ENCODE measurements around the gene TEX55.
A peak's percentile ranks its signal among the peaks of the same experiment; 100 is the strongest.
"Not testable (repeated sequence)": the region's sequence is repeated elsewhere in the genome, so short reads cannot be mapped to it uniquely, and the experiment has no call there.

The TEX55 gene
- 0 reads per million in 2 donors for total RNA-seq

DNA sequence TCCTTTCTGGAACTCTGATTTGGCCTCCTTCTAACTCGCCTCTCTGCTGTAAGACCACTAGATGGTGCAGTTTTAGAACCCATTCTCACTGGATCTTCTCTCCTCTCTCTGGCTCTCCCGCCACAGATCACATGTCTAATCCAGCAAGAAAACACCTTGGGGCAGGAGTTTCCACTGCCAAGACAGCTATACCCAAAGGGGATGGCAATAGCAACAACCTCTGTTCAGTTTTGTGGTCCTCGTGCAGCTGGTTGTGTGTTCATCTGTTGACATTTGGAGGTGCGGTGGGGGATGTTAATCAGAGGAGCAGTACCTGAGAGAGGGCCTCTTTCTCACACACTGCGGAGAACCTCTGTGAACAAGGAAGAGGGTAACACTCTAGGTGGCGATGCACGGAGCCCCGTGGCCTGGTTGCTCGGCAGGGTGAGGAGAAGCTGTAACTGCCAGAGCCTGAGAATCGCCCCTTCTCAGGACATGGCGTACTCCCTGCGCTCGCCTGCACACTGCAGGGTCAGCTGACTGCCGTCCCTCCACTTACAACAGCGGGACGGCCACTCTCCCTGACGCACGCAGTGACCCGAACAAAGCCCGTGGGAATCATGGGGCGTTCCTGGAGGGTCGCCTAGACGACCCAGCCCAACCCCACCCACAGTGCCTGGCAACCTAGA is at the start of gene TEX55:
Gene TEX55, plus strand, starts transcription at position 666 of the 668 bp plus-strand sequence. CDS start 25 bp downstream, outside the sequence.
- peak in 1 of 5 experiments; percentile 21 for DNase-seq

DNA sequence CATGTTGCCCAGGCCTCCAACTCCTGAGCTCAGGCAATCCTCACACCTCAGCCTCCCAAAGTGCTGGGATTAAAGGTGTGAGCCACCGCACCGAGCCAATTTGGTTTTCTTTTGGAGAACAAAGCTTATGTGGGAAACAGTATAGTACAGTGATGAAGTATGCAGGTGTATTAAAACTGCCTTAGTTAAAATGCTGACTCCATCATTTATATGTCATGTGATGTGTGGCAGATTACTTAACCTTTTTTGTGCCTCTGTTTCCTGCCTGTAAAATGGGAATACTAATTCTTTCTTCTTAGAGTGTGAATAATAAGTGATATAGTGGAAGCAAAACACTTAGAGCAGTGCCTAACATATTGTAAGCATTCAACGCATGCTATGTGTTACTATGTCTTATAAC is 48.0 kb upstream of the TEX55 start:
- DNase-seq, result no peak

DNA sequence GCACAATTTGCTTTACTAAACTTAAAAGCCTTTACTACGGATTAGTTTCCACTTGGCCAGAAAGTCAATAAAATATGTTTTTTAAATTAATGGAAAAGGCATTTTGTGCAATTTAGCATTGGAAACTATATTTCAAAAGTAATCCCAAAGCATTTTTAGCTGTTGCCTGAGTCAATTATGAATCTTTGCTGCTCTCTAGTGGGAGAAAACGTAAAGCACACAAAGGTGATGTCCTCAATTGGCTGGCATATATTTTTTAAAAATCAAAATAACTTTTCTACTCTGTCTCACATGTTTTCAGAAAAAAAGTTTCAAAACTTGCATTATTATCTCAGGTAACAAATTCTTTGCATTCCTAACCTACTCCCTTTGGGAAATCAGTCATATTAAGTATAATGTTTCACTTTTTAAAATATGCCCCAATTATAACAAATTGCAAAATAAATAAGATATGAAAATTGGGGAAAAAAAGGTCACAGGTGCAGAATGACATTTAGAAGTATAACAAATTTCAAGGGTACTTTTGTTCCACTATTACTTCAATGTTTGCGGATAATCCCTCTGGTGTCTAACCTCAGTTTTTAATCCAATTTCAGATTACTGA is 47.2 kb upstream of the TEX55 start:
- DNase-seq, result peak in 1 of 5 experiments; percentile 30

DNA sequence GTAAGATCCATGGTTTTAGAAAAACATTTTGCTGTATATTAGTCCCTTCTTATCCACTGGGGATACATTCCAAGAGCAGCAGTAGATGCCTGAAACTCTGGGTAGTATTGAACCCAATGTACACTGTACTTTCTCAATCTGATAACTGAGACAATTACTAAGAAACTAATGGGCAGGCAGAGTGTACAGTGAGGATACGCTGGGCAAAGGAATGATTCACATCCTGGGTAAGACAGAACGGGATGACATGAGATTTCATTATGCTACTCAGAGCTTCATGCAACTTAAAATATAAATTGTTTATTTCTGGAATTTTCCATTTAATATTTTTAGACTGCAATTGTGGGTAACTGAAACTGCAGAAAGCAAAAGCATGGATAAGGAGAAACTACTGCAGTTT is 46.2 kb upstream of the TEX55 start:
- no peak for DNase-seq

DNA sequence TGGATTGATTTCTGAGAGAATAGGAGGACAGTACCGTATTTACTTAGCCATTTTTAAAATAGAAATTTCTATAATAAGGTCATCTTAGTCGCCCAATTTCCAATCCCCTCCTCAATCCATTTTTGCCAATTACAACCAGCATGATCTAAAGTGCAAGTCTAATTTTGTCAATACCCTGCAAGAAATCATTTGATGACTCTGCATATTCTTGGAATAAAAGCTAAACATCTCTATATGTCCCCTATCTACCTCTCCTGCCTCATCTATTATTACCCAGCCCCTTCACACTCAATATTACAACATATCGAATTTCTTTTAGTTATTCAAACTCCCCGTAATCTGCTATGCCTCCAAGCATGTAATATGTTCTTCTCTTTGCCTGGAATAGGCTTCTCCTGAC is 41.9 kb upstream of the TEX55 start:
- DNase-seq, result no peak

DNA sequence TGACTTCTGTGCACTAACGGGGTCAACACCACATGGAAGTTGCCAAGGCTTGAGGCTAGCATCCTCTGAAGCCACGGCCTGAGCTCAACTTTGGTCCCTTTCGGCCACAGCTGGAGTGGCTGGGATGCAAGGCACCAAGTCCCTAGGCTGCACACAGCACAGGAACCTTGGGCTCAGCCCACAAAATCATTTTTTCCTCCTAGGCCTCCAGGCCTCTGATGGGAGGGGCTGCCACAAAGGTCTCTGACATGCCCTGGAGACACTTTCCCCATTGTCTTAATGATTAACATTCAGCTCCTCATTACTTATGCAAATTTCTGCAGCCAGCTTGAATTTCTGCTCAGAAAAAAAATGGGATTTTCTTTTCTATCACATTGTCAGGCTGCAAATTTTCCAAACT is 27.6 kb upstream of the TEX55 start:
- DNase-seq, result not testable (repeated sequence)

DNA sequence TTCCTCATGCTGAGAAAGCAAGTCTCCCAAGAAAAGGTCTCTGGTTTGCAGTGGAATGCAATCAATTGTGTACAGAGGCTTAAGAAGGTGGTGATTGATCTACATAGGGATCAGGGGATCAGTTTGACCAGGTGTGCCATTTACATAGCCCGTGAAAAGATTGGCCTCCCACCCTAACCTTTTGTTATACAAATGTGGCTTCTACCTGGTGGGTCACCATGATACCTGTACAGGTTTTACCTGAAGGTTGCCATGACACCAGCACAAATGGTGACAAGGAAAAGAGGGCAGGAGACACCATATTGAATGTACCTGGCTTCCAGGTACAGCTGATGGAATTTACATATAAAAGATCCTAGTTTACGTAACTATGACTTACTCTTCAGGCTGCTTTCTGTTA is 25.5 kb upstream of the TEX55 start:
- no peak for DNase-seq

DNA sequence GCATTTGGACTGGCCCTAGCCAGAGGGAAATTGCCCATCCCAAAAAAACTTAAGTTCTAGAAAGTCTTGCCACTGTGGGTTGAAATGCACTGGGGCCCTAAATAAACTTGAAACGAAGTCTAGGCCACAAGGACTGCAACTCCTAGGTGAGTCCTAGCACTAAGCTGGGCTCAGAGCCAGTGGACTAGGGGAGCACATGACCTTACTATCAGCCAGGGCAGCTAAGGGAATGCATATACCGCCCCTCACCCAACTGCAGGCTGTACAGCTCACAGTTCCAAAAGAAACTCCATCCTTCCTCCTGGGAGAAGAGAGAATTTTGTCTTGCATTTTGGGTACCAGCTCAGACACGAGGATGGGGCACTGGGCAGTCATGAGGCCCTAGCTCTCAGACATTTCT is 23.6 kb upstream of the TEX55 start:
- no peak for DNase-seq

DNA sequence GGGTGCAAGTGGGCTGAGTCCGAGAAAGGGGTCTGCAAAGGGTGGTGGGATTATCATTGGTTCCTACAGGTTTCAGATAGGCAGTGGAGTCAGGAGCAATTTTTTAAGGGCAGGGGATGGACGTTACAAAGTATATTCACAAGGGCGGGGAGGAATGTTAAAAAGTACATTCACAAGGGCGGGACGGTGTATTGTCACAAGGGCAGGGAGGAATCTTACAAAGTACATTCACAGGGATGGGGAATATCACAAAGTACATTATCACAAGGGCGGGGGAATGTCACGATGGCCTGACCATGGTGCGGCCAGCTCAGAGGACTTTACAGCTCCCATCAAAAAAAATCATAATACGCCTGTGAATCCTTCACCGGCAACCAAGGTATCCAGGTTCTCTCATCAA is 20.6 kb upstream of the TEX55 start:
- DNase-seq, result no peak

DNA sequence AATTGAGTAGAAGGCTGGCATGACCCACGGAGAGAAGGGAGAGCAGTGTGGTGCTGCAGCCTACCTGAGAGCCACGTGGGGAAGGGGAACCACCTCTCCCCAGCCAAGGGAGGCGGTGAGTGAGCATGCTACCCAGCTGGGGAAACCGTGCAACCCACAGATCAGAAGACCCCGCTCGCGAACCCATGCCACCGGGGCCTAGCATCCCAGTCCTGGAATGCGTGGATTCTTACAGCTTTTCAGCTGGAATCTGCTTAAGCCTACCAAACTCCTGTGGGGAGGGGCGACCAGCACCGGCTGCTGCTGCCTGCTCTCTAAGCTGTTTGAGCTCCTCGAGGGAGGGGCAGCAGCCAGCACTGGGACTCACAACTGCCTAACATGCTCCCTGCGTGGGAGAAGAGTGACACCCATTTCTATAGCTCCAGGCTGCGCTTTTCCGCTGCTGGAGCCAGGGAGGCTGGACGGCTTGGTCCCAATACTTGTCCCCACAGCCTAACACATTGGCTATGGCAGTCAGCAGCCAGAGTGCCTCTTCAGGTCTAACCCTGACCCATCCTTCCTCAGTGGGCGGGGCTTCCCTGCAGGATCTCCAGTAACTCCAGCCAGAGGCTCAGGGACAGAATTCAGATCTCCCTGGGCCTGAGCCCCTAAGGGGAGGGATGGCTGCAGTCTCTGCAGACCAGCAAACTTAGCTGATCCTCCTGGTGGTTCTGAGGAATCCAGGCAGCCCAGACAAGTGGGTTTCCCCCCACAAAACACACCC is 20.0 kb upstream of the TEX55 start:
- DNase-seq, result no peak

DNA sequence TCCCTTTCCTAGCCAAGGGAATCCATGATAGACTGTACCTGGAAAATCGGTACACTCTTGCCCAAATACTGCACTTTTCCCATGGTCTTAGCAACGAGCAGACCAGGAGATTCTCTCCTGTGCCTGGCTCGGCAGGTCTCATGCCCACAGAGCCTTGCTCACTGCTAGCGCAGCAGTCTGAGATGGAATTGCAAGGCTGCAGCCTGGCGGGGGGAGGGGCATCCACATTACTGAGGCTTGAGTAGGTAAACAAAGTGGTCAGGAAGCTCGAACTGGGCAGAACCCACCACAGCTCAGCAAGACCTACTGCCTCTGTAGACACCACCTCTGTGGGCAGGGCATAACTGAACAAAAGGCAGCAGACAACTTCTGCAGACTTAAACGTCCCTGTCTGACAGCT is 15.7 kb upstream of the TEX55 start:
- DNase-seq, result not testable (repeated sequence)

DNA sequence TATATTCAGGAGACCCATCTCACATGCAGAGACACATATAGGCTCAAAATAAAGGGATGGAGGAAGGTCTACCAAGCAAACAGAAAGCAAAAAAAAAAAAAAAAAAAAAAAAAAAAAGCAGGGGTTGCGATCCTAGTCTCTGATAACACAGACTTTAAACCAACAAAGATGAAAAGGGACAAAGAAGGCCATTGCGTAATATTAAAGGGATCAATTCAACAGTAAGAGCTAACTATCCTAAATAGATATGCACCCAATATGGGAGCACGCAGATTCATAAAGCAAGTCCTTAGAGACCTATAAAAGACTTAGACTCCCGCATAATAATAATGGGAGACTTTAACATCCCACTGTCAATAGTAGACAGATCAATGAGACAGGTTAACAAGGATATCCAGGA is 13.7 kb upstream of the TEX55 start:
- DNase-seq, result not testable (repeated sequence)

DNA sequence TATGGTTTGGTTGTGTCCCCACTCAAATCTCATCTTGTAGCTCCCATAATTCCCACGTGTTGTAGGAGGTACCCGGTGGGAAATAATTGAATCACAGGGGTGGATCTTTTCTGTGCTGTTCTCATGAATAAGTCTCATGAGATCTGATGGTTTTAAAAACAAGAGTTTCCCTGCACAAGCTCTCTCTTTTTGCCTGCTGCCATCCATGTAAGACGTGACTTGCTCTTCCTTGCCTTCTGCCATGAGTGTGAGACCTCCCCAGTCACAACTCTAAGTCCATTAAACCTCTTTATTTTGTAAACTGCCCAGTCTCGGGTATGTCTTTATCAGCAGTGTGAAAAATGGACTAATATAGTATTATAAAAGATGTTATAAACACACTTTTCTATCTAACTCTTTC is 6.6 kb upstream of the TEX55 start:
- DNase-seq, result not testable (repeated sequence)

DNA sequence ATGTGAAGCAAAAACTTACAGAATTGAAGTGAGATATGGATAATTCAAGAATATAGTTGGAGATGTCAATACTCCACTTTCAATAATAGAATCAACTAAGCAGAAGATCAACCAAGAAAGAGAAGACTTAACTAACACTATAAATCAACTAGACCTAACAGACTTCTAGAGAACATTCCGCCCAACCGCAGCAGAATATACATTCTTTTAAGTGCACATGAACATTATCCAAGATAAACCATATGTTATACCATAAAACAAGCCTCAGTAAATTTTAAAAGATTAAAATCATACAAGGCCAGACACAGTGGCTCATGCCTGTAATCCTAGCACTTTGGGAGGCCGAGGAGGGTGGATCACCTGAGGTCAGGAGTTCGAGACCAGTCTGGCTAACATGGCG is 5.5 kb upstream of the TEX55 start:
- DNase-seq, result no peak

DNA sequence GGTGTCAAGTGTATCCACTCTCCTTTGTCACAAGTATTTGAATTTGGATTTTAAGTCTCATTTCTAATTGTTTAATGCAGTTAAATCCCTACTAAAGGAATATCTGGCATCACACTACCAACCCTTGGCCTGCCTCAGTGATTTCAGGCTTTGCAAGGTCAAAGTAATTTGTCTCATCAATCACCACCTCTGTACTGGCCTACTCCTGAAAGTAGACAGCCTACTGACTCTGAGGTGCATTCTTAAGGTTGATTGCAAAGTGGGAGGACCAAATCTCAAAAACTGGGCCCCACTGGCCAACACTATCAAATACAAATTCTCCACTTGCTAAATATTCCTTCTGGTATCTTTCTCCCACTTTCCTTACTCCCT is 851 bp upstream of the TEX55 start:
- no peak for DNase-seq

DNA sequence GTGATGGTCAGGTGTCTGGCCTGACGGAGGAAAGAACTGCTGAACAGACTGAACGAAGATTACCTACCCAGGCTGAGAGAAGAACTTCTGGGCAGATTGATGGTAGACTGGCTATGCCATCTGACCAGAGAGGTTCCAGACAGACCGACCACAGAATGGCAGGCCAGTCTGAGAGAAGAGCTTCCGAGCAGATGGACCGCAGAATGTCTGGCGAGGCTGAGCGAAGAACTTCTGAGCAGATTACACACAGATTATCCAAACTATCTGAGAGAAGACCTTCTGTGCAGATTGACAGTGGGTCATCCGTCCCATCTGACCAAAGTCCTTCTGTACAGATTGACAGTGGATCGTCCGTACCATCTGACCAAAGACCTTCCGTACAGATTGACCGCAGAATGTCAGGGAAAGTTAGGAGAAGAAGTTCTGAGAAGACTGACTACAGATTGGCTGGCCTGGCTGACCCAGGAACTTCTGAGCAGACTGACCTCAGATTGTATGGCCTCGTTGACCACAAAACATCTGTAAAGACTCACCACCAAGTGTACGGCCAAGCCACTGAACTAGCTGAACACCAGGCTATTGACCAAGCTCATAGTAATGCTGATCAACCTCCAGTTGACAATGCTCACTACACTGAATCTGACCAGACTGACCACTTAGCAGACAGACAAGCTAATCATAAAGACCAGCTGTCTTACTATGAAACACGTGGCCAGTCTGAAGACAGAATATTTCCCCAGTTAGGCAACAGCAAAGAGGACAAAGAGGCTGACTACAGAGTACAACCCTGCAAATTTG is 812 bp downstream of the TEX55 start:
- DNase-seq, result no peak

DNA sequence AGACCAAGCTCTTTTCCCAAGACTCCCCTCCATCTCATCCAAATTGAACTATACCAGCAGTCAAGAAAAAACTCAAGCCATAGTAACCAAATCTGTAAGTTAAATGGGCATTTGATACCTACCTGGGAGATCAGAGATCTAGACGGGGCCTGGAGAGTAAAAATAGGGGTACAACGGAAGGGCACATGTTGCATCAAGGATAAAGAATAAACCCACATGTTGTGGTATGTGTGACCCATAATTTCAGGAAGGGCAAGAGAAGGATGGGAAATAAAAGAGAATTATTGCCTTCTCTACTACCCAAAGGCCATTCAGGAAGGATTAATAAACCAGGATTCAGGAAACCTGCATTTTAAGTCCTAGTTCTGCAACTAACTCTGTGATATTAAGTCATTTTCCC is 1.5 kb downstream of the TEX55 start:
- DNase-seq, result no peak

DNA sequence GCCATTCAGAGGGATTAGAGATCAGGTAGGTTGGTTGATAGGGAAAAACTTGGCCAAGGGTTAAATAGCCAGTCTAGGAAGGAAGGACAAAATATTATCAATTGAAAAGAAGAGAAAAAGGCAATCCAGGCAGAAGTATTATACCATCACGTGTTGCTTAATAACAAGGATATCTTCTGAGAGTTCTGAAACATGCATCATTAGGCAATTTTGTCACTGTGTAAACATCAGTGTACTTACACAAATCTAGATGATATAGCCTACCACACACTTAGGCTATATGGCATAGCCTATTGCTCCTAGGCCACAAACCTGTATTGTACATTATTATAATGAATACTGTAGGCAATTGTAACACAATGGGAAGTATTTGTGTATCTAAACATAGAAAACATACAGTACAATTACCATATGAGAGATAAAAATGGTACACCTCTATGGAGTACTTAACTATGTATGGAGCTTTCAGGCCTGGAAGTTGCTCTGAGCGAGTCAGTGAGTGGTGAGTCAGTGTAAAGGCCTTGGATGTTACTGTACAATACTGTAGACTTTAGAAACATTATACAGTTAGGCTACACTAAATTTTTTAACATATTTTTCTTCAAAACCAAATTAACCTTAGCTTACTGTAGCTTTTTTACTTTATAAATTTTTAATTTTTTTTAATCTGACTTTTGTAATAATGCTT is 2.7 kb downstream of the TEX55 start:
- no peak for DNase-seq

DNA sequence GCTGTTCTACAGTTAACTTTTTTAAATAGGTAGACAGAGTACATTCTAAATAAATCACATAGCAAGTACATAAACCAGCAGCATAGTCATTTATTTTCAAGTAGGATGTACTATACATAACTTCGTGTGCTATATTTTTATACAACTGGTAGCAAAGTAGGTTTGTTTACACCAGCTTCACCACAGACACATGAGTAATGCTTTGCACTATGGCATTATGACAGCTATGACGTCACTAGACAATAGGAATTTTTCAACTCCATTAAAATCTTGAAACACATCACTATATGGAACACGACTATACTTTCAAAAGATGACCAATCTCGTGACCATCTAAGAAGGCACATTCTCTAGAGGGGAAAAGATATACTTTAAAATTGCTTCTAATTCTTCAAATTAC is 3.5 kb downstream of the TEX55 start:
- peak in 2 of 5 experiments; percentile 7 to 22 for DNase-seq

DNA sequence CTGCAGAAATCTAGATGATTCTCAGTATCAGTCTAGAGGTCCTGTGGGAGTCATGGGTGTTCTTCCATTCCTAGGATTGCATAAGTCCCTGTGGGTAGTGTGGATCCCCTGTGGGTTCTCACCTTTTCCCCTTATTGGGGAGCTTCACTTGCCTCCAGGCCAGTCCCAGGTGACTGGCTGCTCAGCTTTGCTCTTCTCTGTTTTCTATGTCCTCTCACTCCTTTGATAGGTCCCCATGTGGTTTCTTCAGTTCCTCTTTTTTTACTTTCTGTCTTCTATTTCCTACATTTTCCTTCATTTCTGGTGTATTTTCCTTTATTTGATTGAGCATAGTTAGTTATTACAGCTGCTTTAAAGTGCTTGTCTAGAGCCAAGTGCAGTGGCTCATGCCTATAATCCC is 10.9 kb downstream of the TEX55 start:
- no peak for DNase-seq

DNA sequence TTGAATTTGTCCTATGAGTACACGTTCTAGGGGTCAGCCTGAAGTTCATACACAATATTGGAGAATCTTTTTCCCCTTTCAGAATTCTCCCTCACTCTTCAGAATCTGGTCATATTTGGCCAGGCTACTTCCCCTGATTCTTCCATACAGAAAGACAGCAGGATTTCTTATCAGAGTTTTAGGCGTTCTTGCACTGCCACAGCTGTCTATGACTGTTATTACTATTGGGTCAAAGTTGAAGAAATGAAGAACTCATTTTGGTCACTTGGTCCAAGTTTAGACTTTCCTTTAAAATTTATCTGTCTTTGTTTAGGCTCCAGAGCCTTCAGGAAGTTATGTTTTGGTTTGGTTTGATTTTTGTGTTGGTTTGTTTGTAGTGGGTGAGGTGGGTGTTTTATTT is 12.0 kb downstream of the TEX55 start:
- DNase-seq, result no peak

DNA sequence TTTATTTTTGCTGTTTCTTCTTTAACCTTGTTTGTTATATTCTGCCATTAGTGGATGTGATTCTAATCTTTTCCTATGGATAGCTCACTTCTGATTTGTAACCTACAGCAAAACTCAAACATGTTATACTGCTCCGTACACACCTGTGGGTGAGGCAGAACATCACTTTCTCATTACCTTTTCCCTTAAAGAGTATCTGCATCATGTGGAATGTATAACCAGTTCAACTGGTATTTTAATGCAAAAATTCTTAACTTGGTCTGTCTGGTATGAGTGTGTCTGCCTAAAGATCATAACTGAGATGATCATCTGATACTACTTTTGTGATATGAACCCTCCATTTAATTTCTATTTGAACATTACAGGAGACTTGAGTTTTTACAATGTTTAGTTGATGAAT is 14.4 kb downstream of the TEX55 start:
- DNase-seq, result no peak

DNA sequence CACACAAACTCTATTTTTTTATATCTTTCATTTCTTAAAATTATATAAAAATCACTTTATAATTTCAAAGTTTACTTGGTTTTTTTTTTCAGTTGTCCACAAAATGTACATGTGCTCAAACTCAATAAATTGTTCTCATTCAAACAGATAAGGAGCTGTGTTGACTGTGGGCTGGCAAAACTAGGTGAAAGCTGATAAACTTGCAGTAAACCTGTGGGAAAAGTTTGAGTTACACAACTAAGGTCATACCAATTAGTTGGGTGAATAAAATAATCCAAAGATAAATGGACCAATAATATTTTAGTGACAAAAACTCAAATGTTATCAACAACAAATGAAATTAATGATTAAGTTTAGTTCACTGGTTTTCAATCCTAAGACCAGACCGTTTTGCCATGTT is 14.8 kb downstream of the TEX55 start:
- no peak for DNase-seq
